HuH-7 (cell line): Measurements from ENCODE around the gene SATB2.
A peak's percentile ranks its signal among the peaks of the same experiment; 100 is the strongest.

Experiments
- DNase-seq: peaks from one replicate; pipeline ENCODE4 v3.0.0; 2011; ENCODE audit warnings: low spot score

Gene SATB2

GRCh38 chr2:199325881-199326280 is 131.9 kb downstream of the SATB2 start:
- no peak for DNase-seq

DNA sequence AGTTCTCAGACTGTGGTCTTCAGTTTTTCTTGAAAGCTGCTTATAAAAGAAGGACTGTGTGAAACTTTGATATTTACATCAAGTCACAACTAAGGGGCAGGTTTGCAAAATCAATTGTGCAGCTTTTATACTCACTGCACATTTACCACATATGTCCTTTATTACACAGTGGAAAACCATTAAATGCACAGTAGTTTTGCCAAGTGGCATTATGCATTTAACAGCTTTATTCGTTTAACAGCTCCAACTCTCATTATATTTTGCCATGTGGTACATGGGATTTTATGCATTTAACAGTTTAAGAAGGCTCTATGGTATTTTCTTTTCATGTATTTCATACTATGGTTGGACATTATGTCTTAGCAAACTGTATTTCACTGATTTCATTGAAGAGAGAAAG is 135.6 kb downstream of the SATB2 start:
- no peak for DNase-seq

- DNase-seq: no peak
These were observed 140.1 kb downstream of the SATB2 start for GRCh38 chr2:199317646-199318045.

- DNase-seq: no peak
These were observed 140.9 kb downstream of the SATB2 start for GRCh38 chr2:199316851-199317250.

DNA sequence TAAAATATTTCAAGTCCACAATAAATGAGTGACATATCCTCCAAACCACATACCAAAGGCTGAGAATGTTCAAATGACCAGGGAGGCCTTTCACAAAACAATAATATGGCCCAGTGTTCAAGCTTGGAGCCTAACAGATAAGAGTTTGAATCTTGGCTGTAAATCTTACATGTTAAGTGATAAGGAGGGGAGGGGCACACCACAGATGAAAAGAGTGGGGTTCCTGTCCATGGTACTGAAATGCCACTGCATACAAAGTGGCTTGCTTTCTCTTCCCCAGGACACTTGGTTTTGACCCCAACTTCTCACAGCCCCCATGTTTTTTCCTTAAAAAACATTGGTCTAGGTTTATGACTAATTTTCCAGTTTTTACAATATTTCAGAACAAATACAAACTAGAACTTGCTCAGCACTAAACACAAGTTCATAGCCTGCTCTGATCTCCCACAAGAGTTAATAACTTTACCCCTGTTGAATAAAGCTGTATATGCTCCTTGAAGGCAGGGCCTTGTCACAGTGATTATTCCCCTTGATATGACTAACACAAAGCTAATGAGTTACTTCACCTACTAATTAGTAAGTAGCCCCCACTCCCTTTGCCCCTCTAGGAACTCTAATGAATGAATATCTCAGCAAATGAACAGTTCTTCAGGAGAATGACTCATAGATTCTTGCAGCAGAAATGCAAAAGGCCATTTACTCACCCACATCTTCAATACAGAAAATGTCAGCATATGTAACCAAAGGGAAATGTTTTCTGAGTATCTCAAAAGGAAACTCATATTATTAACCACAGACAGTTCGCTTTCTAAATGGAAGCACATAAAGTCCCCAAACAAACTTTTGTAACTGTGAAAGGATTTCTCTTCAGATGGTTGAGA is 142.2 kb downstream of the SATB2 start:
- DNase-seq: peak; percentile 9

GRCh38 chr2:199312931-199313330 is 144.8 kb downstream of the SATB2 start:
- DNase-seq: no peak

DNA sequence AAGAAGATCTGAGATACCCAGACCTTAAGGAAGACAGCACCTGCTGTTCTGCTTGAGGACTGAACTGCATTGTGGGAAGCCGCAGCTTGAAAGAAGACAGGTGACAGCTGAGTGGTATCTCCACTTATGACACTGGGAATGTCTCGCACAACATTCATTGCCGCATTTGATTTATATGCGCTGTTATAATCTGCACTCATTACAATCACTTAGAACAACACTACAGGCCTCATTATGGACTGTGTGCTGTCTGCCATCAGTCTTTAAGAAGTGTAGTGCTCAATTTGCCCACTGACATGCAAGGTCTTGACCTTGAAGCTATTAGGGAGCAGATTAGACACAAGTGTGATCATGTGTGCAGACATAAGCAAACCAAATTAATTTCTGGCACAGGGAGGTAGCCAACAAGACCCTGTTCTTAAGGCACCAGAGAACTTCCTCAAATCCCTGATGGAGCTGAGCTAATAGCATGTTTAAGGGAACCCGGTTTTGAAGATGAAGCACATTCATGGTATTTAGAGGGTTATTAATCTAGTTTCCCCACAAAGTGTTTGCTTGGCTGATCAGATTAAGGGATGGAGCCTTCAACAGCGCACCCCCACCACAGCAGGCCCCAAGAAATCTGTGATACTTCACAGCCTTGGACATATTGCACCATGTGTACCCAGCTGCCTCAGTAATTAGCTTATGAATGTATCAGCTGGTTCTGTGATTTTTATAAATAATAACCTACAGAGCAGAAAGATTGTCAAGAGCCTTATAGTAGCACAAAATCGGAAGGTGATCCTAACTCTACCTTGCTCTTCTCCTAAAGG is 146.8 kb downstream of the SATB2 start:
- DNase-seq: no peak

DNA sequence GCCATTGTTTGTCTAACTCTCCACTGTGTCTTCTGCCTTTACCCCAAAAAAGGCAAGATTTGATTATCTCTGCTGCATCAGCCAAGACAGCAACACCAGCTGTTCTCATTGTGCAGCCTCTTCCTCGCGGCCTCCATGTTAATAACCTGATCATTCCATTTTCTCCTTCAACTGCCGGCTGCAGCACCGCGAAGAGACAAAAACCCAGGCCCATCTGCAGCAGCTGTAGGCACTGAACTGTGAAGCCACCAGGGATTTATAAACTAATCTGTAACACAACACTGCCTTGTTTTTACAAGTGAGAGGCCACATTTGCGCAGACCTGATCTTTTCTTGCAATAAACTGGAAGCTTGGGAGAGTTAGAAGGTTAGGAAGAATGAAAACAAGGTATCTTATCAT is 147.8 kb downstream of the SATB2 start:
- DNase-seq: no peak

- no peak for DNase-seq
These were observed 148.3 kb downstream of the SATB2 start for GRCh38 chr2:199309411-199309810.

DNA sequence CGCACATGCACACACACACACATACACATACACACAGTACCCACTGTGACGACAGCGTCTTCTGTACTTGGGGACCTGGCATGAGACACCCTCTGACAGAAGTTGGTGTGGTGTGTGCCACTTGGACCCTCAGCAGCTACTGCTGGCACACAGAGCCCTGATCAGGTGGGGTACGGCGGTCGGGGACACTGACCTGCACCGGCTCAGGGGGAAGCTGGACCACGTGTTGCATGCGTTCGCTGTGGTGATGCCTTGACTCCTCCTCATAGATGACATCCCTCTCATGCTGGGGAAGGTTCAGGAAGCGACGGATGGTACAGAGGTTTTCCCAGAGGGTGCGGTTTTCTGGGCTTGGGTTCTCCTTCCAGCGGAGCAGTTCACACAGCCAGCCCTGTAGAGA is 149.2 kb downstream of the SATB2 start:
- DNase-seq: no peak

DNA sequence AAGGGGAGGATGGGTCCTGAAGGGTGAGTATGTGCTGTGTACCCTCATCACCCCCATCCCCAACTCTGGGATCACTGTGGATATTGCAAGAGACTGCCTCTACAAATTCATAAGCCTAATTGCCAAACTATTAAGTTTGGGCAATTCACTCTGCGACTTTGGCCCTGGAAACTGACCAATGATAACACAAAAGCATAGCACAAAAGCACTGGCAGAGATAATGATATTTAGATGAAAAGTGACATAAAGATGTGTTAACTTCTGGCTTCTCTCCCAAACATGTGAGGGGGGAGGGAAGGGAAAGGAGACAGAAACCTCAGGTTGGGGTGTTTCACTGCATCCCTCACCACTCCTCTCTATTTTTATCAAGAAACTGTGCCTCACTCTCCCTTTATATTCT is 150.3 kb downstream of the SATB2 start:
- DNase-seq: no peak

DNA sequence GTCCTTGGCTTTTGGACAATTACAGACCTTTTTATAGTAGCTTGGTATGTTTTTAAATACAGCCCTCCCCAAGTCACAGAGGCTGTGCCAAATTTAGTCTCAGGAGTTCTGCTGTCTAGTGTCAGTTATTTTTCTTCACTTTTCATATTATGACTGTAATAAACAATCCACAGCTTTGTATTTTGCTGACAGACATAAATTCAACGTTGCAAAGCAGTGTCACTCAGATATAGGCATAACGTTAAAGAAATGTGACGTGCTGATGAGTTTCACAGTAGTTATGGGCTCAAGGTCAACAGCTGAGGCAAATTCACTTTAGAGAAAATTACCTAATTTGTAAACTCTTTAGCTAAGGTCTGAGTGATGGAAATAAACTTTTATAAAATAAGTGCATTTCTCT is 151.6 kb downstream of the SATB2 start:
- no peak for DNase-seq

GRCh38 chr2:199303728-199304177 is 154.0 kb downstream of the SATB2 start:
- DNase-seq: no peak

DNA sequence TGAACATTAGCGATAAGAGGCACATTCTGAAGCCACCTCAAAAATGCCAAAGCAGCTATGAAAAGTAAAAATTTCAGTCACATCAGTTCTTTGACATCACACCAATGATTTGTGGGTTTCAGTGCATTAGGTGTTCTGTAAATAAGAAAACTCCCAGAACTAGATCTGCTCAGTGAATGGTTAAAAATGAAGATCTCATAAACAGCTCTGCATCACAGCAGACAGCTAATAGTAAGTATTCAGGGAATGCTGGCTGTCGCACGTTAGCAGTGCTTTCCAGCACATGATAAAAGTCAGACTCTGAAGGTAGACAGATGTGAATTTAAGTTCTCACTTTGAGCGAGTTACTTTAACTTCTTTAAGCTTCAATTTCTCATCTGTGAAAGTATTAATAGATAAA is 154.9 kb downstream of the SATB2 start:
- no peak for DNase-seq

- DNase-seq: no peak
These were observed 169.3 kb downstream of the SATB2 start for GRCh38 chr2:199288424-199288823.

DNA sequence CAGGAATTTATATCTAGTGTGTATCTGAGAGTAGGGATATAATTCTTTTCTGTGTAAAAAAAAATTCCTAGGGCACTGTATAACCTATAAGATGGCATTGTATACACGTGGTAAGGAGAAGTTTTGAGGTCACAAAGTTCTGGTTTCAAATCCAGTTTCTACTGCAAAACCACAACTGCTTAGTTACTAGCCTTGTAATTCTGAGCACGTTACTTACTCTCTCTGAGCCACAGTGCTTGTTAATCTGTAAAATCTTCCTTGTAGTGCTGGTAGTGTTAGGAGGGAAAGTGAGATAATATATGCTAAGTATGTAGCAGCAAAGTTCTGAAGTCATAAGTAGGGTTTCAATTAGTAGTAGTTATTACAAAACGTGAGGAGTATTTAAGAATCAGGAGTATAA is 175.4 kb downstream of the SATB2 start:
- no peak for DNase-seq

GRCh38 chr2:199279146-199279545 is 178.6 kb downstream of the SATB2 start:
- DNase-seq: no peak

- no peak for DNase-seq
These were observed 179.6 kb downstream of the SATB2 start for GRCh38 chr2:199278099-199278498.

- no peak for DNase-seq
These were observed 184.7 kb downstream of the SATB2 start for GRCh38 chr2:199273042-199273511.

DNA sequence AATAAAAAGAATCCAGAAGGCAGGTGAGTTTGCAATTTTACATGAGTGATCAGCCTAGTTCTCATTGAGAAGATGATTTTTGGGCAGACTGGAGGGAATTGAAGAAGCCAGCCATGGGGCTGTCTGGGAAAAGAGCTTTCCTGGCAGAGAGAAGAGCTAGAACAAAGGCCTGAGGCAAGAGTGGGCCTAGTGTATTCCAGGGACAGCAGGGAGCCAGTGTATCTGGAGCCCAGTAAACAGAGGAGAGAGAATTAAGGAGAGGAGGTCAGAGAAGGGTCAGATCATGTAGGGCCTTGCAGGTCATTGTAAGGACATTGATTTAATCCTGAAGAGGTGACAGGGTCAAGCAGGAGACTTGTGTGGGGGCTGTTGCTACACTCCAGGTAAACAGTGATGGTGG is 195.8 kb downstream of the SATB2 start:
- DNase-seq: no peak

- DNase-seq: no peak
These were observed 196.5 kb downstream of the SATB2 start for GRCh38 chr2:199261239-199261638.

DNA sequence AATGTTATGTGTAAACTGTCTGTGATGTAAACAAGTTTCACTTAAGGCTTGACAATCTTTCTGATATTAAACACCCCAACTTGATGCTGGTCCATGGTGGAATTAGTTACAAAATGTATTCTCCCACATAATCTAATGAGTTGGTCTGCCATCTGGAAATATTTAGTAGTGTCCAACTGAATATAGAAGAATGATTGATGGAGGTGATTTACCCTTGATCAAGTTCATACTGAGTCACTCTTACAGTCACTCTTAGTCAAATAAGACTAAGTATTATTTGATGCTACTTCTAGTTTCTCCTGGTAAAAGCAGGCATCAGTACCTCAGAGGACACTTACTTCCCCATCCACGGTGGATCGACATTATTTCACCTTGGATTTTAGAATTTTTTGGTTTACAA is 198.1 kb downstream of the SATB2 start:
- no peak for DNase-seq

DNA sequence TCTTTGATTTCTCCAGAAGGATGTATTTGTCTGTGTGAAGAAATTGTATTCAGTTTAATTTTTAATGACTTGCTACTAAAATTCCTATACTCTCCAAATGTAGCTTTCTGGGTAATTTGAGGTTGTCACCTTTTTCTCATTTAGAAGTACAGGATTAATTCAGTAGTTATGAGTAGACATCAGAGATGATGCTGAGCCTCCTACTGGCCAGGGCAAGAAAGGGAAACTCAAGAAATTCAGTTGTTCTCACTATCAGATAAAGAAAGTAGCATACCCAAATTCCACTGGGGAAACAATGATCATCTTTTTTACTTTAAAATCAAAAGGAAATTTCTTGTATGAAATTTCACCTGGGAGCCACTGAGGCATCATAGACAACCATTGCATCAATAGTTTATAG is 199.4 kb downstream of the SATB2 start:
- no peak for DNase-seq
